GM19099 (cell line): ENCODE results near the gene CDPF1.

ENCODE experiments used
- POLR2A ChIP-seq: IDR thresholded peaks from 3 replicates; pipeline ENCODE4 v1.6.1; 2011; ENCODE audit warnings: low read depth; ENCODE audit not compliant: insufficient read length; ENCODE audit errors: extremely low read depth

The CDPF1 gene

GRCh38 chr22:46195487-46196165, 54.5 kb downstream of the CDPF1 start:
- TF ChIP-seq POLR2A, result no peak
